Stomach (tissue), 9 donors: Measurements from ENCODE around the gene MSI1. TPM values are rescaled to one million over a fixed set of nuclear protein-coding genes. Genes with fewer than 3 reads are reported as not detected.
A peak's percentile ranks its signal among the peaks of the same experiment; 100 is the strongest.

Experiments
- DNase-seq, 2 donors: peaks; one replicate each; pipeline versions ENCODE4 v3.0.0 to v3.0.0-alpha.2; 2013 to 2019
- H3K27ac ChIP-seq, 5 donors: fragments of 200-600 bp in 4 of 5; sonication (generic) in 4 of 5; one replicate each; pipeline ENCODE4 v1.5.1; 2013 to 2019; ENCODE audit warnings: mild to moderate bottlenecking in 1 of 5, moderate library complexity in 1 of 5
- H3K27me3 ChIP-seq, 3 donors: fragments of 200-600 bp; sonication (generic); one replicate each; pipeline ENCODE4 v1.5.1; 2017 to 2019; ENCODE audit warnings: mixed run types in 1 of 3
- H3K36me3 ChIP-seq, 4 donors: fragments of 200-600 bp; sonication (generic); 1 replicate in 3 of 4; 2 replicates in 1 of 4; pipeline ENCODE4 v1.5.1; 2016 to 2019
- H3K4me1 ChIP-seq, 4 donors: fragments of 200-600 bp; sonication (generic); one replicate each; pipeline ENCODE4 v1.5.1; 2016 to 2019
- H3K4me3 ChIP-seq, 4 donors: fragments of 200-600 bp; sonication (generic) in 3 of 4; one replicate each; pipeline ENCODE4 v1.5.1; 2016 to 2019; ENCODE audit warnings: mild to moderate bottlenecking in 1 of 4
- H3K9me3 ChIP-seq, 4 donors: fragments of 200-600 bp; sonication (generic); one replicate each; pipeline ENCODE4 v1.5.1; 2016 to 2019
- CTCF ChIP-seq, 7 experiments: fragments of 450-650 bp in 4 of 7; fragments of 200-600 bp in 3 of 7; sonication (generic) in 3 of 7; IDR thresholded peaks; one replicate each; pipeline ENCODE4 v1.5.1; 2016 to 2019; ENCODE audit warnings: antibody characterized with exemption in 7 of 7, control low read depth in 2 of 7, mild to moderate bottlenecking in 1 of 7
- EP300 ChIP-seq: sonication (generic); formaldehyde crosslinking; IDR thresholded peaks from one replicate; pipeline ENCODE4 v1.6.1; 2017; ENCODE audit warnings: antibody characterized with exemption
- POLR2A ChIP-seq, 4 donors: fragments of 450-650 bp; IDR thresholded peaks; one replicate each; pipeline ENCODE4 v1.6.1; 2016; ENCODE audit warnings: antibody characterized with exemption in 4 of 4, control low read depth in 2 of 4, mild to moderate bottlenecking in 1 of 4, moderate library complexity in 1 of 4
- POLR2AphosphoS5 ChIP-seq, 3 donors: sonication (generic); formaldehyde crosslinking; IDR thresholded peaks; one replicate each; pipeline ENCODE4 v1.6.1; 2016; ENCODE audit warnings: antibody characterized with exemption in 3 of 3
- WGBS, 5 donors: extraction: QIAGEN DNeasy Blood & Tissue Kit in 3 of 5; methylation state at CpG; one replicate each; pipeline versions ENCODE4 v1.1.5 to v1.1.7; 2013 to 2018; 5-methylcytosine and 5-hydroxymethylcytosine counted together
- intact Hi-C: fragments of 100-400 bp; cut with DNase I; formaldehyde crosslinking; loops from one replicate; pipeline ENCODE4 v1.15.1; 2023; ENCODE audit warnings: low total_unique reads
- polyA plus RNA-seq, 3 donors: library from polyadenylated mRNA; stranded (reverse); fragments of 200-250 nt; gene quantifications; one replicate each; pipeline ENCODE4 v1.2.3, GENCODE V29; 2013
- total RNA-seq, 5 donors: library from RNA; depleted of rRNA; stranded (reverse); fragments of >200 nt; gene quantifications; one replicate each; pipeline versions ENCODE4 v1.1.0 to v1.2.3, GENCODE V29; 2014 to 2016
- donor health status: healthy with polysubstance abuse.
- donor health status: Bipolar disorder and iron deficiency.
- donor health status: healthy.

MSI1 gene
- total and polyA plus RNA-seq, 8 donors: 0.58 to 7.1 (median 1.6) TPM; not detected in 2

GRCh38 chr12:120364487-120364886, 4.5 kb downstream of the MSI1 start:
- DNase-seq: no peak
- H3K36me3 ChIP-seq: no peaks in the 10 kb centered on the region
- WGBS, 5 donors: 54 to 72% (median 62%) methylated on average over 6 of the region's 6 CpGs
- H3K27ac ChIP-seq: peak overlapping the region in 3 of 5 donors; percentile 16 to 79 (median 66)
- H3K27me3 ChIP-seq: peaks cover 2 to 51% (median 25%) of the 10 kb centered on the region in 3 donors
- H3K4me1 ChIP-seq: peaks cover 51 to 80% (median 70%) of the 10 kb centered on the region in 4 donors
- intact Hi-C loops: no loop called here
- H3K4me3 ChIP-seq: no peak overlapping the region
- TF ChIP-seq POLR2AphosphoS5 (IDR thresholded peaks at IDR 0.05) (no peak), POLR2A (IDR thresholded peaks at IDR 0.05) (no peak), CTCF (IDR thresholded peaks at IDR 0.05) (no peak), EP300 (no peak)
- H3K9me3 ChIP-seq: no peaks in the 10 kb centered on the region

GRCh38 chr12:120363274-120363855, 5.6 kb downstream of the MSI1 start:
- intact Hi-C loops: no loop called here
- H3K27me3 ChIP-seq: peaks cover 0 to 43% (median 18%) of the 10 kb centered on the region in 3 donors
- no peak for TF ChIP-seq POLR2A (IDR thresholded peaks at IDR 0.05)
- TF ChIP-seq EP300: no peak
- no peak for TF ChIP-seq POLR2AphosphoS5 (IDR thresholded peaks at IDR 0.05)
- no peak for TF ChIP-seq CTCF (IDR thresholded peaks at IDR 0.05)
- no peak overlapping the region for H3K4me3 ChIP-seq
- 80 to 89% (median 81%) methylated on average over 9 of the region's 9 CpGs for WGBS, 5 donors
- peak overlapping the region in 3 of 5 donors; percentile 23 to 86 (median 56) for H3K27ac ChIP-seq
- H3K36me3 ChIP-seq: no peaks in the 10 kb centered on the region
- DNase-seq: no peak
- peaks cover 44 to 73% (median 64%) of the 10 kb centered on the region in 4 donors for H3K4me1 ChIP-seq
- H3K9me3 ChIP-seq: no peaks in the 10 kb centered on the region

GRCh38 chr12:120362516-120363273, 6.3 kb downstream of the MSI1 start:
- intact Hi-C loops: no loop called here
- peaks cover 37 to 66% (median 58%) of the 10 kb centered on the region in 4 donors for H3K4me1 ChIP-seq

More at GRCh38 chr12:120362516-120363273, 6.3 kb downstream of the MSI1 start:
- H3K36me3 ChIP-seq: no peaks in the 10 kb centered on the region
- WGBS, 5 donors: 65 to 75% (median 68%) methylated on average over 13 to 14 of the region's 14 CpGs
- TF ChIP-seq POLR2A (IDR thresholded peaks at IDR 0.05) (no peak), EP300 (no peak), POLR2AphosphoS5 (IDR thresholded peaks at IDR 0.05) (no peak), CTCF (IDR thresholded peaks at IDR 0.05) (no peak)
- no peaks in the 10 kb centered on the region for H3K9me3 ChIP-seq
- H3K27ac ChIP-seq: peak overlapping the region; percentile 23 to 86 (median 56)
- no peak overlapping the region for H3K4me3 ChIP-seq
- DNase-seq: peak in 1 of 2 donors; percentile 75
- peaks cover 0 to 36% (median 12%) of the 10 kb centered on the region in 3 donors for H3K27me3 ChIP-seq
